HUES6 (cell line): Measurements from ENCODE around the gene C1QTNF3.

Experiments
- H3K27ac ChIP-seq: 2 replicates; pipeline ENCODE4 v1.7.0; 2013; ENCODE audit warnings: low read depth, mild to moderate bottlenecking, low read length, inconsistent platforms
- H3K27me3 ChIP-seq: 2 replicates; pipeline ENCODE4 v1.6.1; 2013; ENCODE audit warnings: low read length; ENCODE audit not compliant: control insufficient read depth, insufficient read depth
- H3K36me3 ChIP-seq: 2 replicates; pipeline ENCODE4 v1.6.1; 2013; ENCODE audit warnings: low read length; ENCODE audit not compliant: control insufficient read depth, insufficient read depth
- H3K4me1 ChIP-seq: 2 replicates; pipeline ENCODE4 v1.6.1; 2013; ENCODE audit warnings: low read length; ENCODE audit not compliant: control insufficient read depth, insufficient read depth
- H3K4me3 ChIP-seq: 2 replicates; pipeline ENCODE4 v1.5.1; 2013; ENCODE audit warnings: low read depth, low read length
- H3K9ac ChIP-seq: one replicate; pipeline ENCODE4 v1.6.1; 2013; ENCODE audit warnings: mild to moderate bottlenecking, low read length
- H3K9me3 ChIP-seq: 2 replicates; pipeline ENCODE4 v1.6.1; 2013; ENCODE audit warnings: low read depth, low read length; ENCODE audit not compliant: control insufficient read depth, insufficient read depth

The C1QTNF3 gene

DNA sequence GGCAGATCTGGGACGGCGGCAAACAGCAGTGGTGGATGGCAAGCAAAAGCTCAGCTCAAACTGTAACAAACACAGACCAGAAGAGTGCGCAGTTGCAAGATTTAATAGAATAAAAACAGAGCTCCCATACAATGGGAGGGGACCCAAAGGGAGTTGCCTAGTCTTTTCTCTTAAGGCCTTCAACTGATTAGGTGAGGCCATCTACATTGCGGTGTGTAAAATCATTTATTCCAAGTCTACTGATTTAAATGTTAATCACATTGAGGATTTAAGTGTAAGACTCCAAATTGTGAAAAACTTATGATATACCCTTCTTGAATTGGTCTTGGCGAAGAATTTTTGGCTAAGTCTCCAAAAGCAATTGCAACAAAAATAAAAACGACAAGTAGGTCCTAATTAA lies 21.6 kb upstream of the C1QTNF3 start:
- Histone ChIP-seq H3K4me3 (no peak overlapping the region), H3K9ac (no peak overlapping the region), H3K36me3 (no peaks in the 10 kb centered on the region), H3K27ac (no peak overlapping the region), H3K27me3 (no peaks in the 10 kb centered on the region), H3K4me1 (no peaks in the 10 kb centered on the region), H3K9me3 (peaks cover 10% of the 10 kb centered on the region)

DNA sequence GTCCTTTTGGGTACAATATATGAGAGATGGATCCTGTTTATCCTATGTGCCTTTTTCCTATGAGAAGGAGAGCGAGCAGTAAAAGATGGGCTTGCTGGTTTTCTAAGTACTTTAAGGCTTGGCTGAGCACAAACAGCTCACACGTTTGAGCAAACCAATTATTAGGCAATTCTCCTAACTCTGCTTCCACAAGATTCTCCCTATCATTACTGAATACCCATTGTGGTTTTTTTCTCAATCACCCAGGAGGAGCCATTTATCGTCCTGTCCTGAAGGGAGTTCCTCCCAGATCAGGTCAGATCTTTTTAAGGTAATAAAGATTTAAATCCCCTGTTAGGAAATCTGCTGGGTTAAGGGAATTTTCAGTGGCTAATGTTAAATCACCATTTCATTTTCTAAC lies 19.4 kb upstream of the C1QTNF3 start:
- no peak overlapping the region for H3K4me3 ChIP-seq
- no peak overlapping the region for H3K9ac ChIP-seq
- H3K36me3 ChIP-seq, result no peaks in the 10 kb centered on the region
- H3K27me3 ChIP-seq, result no peaks in the 10 kb centered on the region
- no peaks in the 10 kb centered on the region for H3K4me1 ChIP-seq
- no peak overlapping the region for H3K27ac ChIP-seq
- H3K9me3 ChIP-seq, result peaks cover 10% of the 10 kb centered on the region

DNA sequence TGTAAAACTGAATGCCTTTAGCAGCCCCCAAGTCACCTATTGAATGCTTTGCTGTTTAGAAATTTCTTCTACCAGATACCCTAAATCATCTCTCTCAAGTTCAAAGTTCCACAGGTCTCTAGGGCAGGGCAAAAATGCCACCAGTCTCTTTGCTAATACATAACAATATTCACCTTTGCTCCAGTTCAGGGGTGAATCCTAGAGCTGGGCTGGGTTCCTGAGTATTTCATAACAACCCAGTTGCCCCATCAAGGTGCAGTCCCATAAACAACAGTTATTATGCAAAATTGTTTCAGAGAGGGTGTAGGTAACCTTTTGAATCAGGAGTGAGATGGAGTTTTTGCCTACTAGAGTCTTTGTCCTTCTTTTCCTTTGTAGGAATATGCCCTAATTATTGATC lies 19.0 kb upstream of the C1QTNF3 start:
- Histone ChIP-seq H3K4me3 (no peak overlapping the region), H3K27ac (no peak overlapping the region), H3K4me1 (no peaks in the 10 kb centered on the region), H3K36me3 (no peaks in the 10 kb centered on the region), H3K9ac (no peak overlapping the region), H3K9me3 (peaks cover 10% of the 10 kb centered on the region), H3K27me3 (no peaks in the 10 kb centered on the region)

DNA sequence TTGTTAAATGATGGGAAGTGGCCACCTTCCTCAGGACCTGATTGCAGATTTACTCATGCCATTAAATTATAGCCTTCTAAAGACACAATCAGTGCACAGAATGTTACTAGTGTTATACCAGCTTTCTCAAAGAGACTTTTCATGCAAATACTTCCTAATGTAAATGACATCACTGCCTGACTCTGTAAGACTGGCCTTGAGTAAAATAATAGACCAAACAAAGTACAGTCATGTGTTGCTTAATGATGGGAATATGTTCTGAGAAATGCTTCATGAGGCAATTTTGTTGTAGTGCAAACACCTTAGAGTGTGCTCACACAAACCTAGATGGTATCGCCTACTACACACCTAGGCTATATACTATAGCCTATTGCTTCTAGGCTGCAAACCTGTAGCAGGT lies 17.0 kb upstream of the C1QTNF3 start:
- Histone ChIP-seq H3K9me3 (peaks cover 10% of the 10 kb centered on the region), H3K27me3 (no peaks in the 10 kb centered on the region), H3K9ac (no peak overlapping the region), H3K27ac (no peak overlapping the region), H3K36me3 (no peaks in the 10 kb centered on the region), H3K4me1 (no peaks in the 10 kb centered on the region), H3K4me3 (no peak overlapping the region)

DNA sequence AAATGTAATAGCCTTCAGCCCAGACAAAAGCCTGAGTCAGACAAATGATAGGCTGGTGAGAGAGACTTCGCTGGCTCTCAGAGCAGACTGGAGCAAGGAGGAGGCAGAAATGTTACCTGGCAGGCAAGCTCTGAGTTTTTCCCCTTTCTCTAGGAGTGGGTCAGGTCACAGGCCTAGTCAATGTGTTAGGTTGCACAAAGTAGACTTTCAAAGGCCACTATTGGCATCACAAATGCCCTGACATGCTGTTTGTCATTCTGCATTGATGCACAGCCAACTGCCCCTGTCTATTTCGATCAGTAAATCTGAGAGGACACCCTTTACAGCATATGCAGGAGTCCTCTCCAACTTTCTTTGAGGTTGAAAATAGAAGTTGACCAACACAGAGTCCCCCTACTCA lies 15.5 kb upstream of the C1QTNF3 start:
- Histone ChIP-seq H3K9ac (no peak overlapping the region), H3K4me3 (no peak overlapping the region), H3K4me1 (no peaks in the 10 kb centered on the region), H3K36me3 (no peaks in the 10 kb centered on the region), H3K27ac (no peak overlapping the region), H3K9me3 (peaks cover 10% of the 10 kb centered on the region), H3K27me3 (no peaks in the 10 kb centered on the region)

DNA sequence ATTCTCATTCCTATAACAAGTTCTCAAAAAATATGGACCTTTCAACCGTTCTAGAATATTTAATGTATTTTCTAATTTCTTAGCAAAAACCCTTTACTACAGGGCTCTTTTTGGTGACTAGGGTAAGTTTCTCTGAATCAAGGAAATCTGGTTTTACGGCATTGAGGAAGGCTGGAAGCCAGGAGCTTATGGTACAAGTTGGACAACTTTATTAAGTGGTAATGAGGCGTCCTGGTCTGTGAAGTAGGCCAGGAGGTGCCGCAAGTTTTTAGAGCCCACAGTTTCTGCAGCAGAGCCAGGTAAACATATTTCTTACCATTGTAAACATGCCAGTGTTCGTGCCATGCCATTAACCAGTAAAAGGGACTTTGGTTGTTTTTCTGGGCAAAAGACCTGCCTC lies 14.6 kb upstream of the C1QTNF3 start:
- H3K36me3 ChIP-seq, result no peaks in the 10 kb centered on the region
- no peak overlapping the region for H3K27ac ChIP-seq
- no peak overlapping the region for H3K4me3 ChIP-seq
- no peak overlapping the region for H3K9ac ChIP-seq
- H3K27me3 ChIP-seq, result no peaks in the 10 kb centered on the region
- H3K9me3 ChIP-seq, result peaks cover 10% of the 10 kb centered on the region
- H3K4me1 ChIP-seq, result no peaks in the 10 kb centered on the region

GRCh38 chr5:34057118-34057517 lies 14.1 kb upstream of the C1QTNF3 start:
- no peaks in the 10 kb centered on the region for H3K27me3 ChIP-seq
- no peaks in the 10 kb centered on the region for H3K36me3 ChIP-seq
- H3K4me1 ChIP-seq, result no peaks in the 10 kb centered on the region
- no peak overlapping the region for H3K9ac ChIP-seq
- peaks cover 10% of the 10 kb centered on the region for H3K9me3 ChIP-seq
- H3K27ac ChIP-seq, result no peak overlapping the region
- no peak overlapping the region for H3K4me3 ChIP-seq

DNA sequence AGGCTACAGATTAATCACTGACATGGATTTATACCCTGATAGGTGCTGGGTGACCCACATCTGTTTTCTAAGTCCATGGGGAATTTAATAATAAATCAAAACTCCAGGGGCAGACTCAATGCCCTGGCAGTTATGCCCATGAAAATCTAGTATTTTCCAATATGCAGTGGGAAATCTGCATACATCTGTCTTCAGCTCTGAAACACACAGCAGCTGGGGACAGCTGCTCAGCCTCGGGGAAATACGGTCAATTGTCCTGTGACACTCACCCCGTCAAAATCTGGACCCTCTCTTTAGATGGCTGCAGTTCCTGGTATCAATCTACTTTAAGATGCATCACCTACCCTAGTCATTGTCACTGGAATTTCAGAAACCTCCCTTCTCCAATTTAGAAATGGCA lies 12.7 kb upstream of the C1QTNF3 start:
- H3K4me1 ChIP-seq, result no peaks in the 10 kb centered on the region
- H3K27ac ChIP-seq, result no peak overlapping the region
- no peaks in the 10 kb centered on the region for H3K27me3 ChIP-seq
- no peaks in the 10 kb centered on the region for H3K36me3 ChIP-seq
- H3K4me3 ChIP-seq, result no peak overlapping the region
- no peak overlapping the region for H3K9ac ChIP-seq
- H3K9me3 ChIP-seq, result no peaks in the 10 kb centered on the region

- Histone ChIP-seq H3K9ac (no peak overlapping the region), H3K27me3 (no peaks in the 10 kb centered on the region), H3K9me3 (no peaks in the 10 kb centered on the region), H3K4me1 (no peaks in the 10 kb centered on the region), H3K36me3 (no peaks in the 10 kb centered on the region), H3K27ac (no peak overlapping the region), H3K4me3 (no peak overlapping the region)
Measured at GRCh38 chr5:34054400-34054729, 11.4 kb upstream of the C1QTNF3 start.

GRCh38 chr5:34053571-34054399 lies 10.8 kb upstream of the C1QTNF3 start:
- Histone ChIP-seq H3K4me1 (no peaks in the 10 kb centered on the region), H3K36me3 (no peaks in the 10 kb centered on the region), H3K27me3 (no peaks in the 10 kb centered on the region), H3K4me3 (no peak overlapping the region), H3K27ac (no peak overlapping the region), H3K9me3 (no peaks in the 10 kb centered on the region), H3K9ac (no peak overlapping the region)

DNA sequence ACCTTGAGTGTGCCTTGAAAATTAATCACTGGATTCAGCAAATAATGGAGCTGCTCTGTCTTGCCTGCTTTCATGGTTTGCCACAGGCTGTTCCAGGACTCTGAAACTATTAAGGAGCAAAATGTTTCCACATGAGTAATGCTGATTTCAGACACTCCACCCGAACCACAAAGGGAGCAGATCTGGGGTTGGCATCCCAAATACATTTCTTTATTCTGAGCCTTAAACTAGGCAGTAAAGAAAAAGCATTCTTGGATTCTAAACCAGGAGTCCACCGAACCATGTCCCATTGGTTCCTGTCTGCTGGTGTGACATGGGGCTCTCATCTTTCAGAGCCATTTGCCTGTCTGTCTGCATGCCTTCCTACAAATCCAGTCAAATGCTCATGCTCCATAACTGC lies 10.1 kb upstream of the C1QTNF3 start:
- Histone ChIP-seq H3K4me1 (no peaks in the 10 kb centered on the region), H3K9me3 (no peaks in the 10 kb centered on the region), H3K27ac (no peak overlapping the region), H3K36me3 (no peaks in the 10 kb centered on the region), H3K9ac (no peak overlapping the region), H3K4me3 (no peak overlapping the region), H3K27me3 (no peaks in the 10 kb centered on the region)
